ENCODE results near the gene RGS6.
A peak's percentile ranks its signal among the peaks of the same experiment; 100 is the strongest.

The RGS6 gene

GRCh38 chr14:72559669-72560255 is 627.5 kb downstream of the RGS6 start:
- DNase-seq: no peak

DNA sequence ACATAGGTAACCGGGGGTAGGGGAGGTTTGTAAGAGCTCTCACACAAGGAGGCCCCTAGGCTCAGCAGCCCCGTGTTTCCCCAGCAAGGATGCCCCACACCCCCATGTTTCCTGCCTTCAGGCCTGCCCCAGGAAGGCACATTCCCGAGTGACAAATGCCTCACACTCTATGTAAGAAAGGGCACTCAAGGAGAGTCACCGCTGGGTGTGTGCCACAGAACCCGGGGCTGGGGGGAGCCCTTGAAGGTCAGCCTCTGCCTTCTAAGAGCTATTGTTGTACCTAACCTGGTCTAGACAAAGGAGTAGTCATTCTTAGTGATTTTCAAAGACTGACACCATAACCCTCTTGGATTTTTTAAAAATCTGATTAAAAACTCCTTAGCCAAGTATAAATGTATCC is 628.1 kb downstream of the RGS6 start:
- DNase-seq: no peak

DNA sequence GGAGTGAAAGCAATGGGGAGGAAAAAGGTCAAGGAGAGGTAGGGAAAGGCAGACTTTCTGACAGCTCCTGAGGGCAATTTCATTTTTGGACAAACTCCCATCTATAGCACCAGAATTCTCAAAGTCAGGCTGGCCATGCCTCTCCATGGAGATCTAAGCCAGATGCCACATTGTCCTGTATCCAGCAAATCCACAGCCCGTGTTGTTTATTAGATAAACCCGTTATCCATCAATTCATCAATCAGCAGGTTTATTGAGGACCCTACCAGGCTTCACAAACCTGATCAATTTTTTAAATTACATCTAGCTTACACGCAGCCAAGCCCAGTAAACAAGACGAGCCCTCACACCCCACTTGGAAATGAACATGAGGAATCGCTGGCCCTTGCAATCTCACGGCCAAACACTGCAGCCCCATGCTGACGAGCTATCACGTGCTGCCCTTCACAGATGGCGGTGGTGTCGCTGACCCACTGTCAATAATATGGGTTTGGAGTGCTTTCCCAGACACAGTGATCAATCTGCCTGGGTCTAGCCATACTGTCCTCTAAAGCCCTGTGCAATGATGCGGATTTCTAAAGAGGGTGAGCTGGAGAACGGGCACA is 628.8 kb downstream of the RGS6 start:
- no peak for DNase-seq

DNA sequence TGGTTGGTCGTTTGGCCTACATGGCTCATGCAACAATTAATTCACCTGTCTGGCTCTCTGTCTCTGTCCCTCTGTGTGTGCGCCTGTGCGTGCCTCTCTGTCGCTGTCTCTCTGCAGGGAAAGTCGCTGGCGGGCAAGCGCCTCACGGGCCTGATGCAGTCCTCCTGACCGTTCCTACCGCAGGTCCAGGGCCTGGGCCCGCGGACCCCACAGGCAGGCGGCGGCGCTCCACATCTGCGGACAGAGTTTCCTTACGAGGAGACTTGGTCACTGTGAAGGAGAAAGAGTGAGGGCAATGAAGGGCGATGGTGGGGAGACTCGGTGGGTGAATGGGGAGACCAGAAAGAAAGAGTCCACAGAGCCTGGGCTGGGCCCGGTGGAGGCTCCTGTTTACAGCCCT is 630.1 kb downstream of the RGS6 start:
- no peak for DNase-seq

- peak; percentile 79 for DNase-seq
These were observed 631.4 kb downstream of the RGS6 start for GRCh38 chr14:72563676-72564075.

DNA sequence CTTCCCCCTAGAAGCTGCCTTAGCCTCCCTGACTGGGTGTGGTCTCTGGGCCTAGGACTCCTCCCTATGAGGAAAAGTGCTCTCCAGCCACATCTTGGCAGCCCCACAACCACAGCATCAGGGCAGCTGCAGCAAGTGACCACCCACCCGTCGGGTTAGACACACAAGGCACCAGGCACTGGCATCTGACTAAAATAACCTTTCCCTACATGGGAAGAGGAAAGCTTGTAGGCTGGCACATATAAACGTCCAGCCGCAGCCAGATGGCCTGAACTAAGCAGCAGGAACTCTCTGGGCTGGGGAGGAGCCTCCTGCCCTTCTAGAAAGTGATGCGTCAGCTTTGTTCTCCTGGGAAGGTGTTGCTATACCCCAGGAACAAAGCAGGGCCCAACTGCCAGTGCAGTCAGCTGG is 632.9 kb downstream of the RGS6 start:
- no peak for DNase-seq

DNA sequence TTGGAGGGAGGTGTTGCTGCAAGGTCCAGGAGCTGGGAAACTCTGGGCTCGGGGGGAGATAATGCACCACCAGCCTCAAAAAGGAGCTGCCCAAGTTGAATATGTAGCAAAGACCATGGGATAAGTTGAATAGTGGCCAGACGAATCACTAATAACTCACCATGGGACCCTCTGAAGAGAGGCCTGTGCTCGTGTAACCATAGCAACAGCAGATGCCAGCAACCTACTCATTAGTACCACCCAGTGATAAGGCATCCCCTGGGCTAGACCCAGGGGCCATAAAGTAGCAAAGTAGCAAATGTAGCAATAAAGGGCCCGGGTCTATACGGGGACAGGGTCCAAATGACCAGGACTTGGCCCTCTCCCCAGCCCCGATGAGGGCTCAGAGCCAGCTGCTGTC is 633.7 kb downstream of the RGS6 start:
- no peak for DNase-seq

DNA sequence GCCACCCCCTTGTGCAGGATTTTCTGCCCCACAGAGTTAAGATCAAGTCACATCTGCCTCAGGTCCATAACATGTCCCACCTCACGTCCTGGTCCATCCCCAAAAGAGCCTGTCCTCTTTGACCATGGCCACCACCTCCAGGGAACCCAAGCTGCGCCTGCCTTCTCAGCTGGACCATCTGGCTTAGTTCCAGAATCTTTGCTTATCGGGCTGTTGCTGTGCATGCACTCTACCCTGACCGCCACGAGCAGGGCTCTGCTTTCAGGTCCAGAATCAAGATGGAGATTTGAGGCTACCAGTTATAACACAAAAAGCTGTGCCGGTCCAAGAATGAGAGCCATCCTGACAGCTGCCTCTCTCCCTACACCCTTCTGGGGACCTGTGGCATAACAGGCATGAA is 635.0 kb downstream of the RGS6 start:
- no peak for DNase-seq

- DNase-seq: no peak
These were observed 636.2 kb downstream of the RGS6 start for GRCh38 chr14:72568296-72568992.

DNA sequence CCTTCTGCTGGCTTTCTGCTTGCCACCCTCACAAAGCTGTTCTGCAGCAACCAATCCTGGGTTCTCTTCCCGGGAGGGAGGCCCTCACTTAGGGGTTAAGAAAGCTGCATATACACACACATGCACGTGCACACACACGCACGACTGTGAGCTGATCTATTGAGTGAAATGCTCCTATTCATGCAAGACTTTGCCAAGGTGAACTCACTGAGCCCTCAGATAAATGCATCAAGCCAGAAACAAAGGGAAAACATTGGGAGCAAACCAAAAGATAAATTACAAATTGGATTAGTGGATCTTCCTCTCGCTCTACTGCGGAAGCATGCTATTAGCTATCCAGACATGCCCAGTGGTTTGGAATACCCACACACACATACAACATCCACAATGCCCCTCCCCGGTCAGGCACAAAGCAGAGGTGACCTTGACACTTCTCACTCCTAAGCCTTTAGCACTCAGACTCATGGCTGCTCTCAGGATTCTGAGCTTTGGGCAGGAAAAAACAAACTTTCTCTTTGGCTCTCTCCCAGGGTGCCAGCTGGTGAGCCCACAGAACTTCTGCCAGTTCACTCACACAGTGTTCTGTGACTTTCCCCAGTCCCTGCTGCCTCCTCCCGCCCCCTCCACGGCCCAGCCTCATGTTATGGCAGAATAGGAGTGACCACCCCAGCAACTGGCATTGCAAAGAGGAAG is 641.6 kb downstream of the RGS6 start:
- DNase-seq: peak; percentile 21

DNA sequence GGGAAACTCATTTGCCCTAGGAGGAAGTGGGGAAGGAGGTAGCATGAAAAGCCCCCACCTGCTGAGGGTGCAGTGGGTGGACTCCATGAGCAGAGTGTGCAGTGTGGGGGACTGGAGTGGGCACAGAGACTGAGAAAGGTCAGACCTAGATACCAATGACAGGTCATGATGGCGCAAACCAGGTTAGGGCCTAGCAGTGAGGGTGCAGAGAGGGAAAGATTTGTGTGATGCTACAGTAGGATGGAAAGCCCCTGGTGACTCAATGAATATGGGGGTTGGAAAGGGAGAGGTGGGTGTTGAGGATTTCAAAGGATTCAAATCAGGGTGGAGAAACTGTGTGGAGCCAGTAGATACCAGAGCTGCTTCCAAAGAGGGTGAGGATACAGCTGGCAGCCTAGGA is 642.5 kb downstream of the RGS6 start:
- DNase-seq: no peak

DNA sequence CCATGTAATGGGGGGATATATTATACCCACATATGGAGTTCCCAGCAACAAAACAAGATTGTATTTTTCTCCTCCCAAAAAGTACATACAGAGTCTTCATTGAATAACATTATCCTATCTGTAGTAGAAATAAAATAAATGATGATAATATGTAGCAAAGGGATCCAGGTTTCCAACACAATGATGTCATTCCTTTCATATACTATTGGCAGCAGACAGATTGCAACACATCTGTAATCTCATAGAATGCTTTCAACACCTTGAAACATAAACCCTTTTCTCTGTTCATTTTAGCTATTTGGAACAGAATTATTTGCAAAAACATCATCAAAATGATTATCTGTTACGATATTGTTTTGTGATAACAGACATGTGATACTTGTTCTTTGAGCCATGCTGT is 644.0 kb downstream of the RGS6 start:
- DNase-seq: peak; percentile 28

GRCh38 chr14:72577521-72577920 is 645.3 kb downstream of the RGS6 start:
- DNase-seq: no peak

DNA sequence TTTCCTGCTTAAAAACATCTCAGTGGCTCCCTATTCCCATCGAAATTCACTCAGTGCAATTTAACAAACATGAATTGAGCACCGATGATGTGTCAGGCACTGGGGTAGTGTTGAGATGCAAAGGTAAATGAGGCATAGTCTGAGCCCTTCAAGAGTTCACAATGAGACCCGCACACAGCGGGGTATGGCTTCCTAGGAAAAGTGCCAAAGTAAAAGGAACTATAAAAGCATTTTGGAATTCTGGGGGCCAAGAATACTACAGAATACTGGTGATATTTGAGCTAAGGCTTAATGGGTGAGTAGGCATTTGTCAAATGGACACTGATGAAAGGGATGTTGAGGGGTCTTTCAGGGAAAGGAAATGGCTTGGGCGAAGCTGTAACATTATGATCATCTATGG is 646.3 kb downstream of the RGS6 start:
- no peak for DNase-seq

DNA sequence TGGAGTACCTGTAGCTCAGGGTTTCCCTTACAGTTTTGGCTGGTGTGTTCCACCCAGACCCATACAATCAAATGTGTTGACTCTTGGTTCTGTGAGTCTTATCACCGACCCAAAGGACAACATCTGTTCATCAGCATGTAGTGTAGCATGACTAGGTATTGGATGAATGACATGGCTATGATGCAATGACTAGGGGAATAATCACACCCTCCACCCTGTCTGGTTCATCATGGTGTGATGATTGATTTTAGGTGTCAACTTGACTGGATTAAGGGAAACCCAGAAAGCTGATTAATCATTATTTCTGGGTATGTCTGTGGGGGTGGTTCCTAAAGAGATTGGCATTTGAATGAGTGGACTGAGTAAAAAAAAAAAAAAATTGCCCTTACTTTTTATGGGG is 650.4 kb downstream of the RGS6 start:
- no peak for DNase-seq

GRCh38 chr14:72583316-72584272 is 651.4 kb downstream of the RGS6 start:
- DNase-seq: peak; percentile 78

DNA sequence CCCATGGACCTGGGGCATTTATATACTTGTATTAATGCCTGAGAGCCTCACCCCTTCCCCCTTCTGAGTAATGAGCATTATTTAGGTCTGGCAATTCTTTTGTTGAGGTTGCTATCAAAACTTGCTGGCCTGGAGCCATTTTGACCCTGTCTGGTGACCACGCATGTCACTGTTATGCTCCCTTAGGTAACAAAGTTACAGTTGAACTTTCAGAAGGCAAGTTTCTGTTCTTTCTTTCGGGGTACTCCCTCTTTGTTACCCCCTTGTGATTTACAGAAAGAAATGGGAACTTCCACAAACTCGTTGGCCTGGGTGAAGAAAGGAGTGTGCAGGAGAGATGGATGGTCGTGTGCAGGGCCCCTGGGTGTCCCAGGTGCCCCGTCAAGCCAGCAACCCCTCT is 656.3 kb downstream of the RGS6 start:
- no peak for DNase-seq

GRCh38 chr14:72589652-72590051 is 657.4 kb downstream of the RGS6 start:
- no peak for DNase-seq

- no peak for DNase-seq
These were observed 658.3 kb downstream of the RGS6 start for GRCh38 chr14:72590577-72590976.

- DNase-seq: peak; percentile 46
These were observed 659.2 kb downstream of the RGS6 start for GRCh38 chr14:72591391-72591790.

- no peak for DNase-seq
These were observed 662.1 kb downstream of the RGS6 start for GRCh38 chr14:72594099-72594901.

Data from NCI-H2171 treated with DMSO at 0.1 percent for 48 hours (cell line).